GM12801 (cell line): ENCODE data around the gene CAVIN2.

ENCODE experiments used
- TF ChIP-seq, protein P1 (sequence below): IDR thresholded peaks from one replicate; pipeline ENCODE4 v1.5.1; 2011; ENCODE audit warnings: control low read depth; ENCODE audit not compliant: insufficient read length; ENCODE audit errors: extremely low read depth

Gene CAVIN2

DNA sequence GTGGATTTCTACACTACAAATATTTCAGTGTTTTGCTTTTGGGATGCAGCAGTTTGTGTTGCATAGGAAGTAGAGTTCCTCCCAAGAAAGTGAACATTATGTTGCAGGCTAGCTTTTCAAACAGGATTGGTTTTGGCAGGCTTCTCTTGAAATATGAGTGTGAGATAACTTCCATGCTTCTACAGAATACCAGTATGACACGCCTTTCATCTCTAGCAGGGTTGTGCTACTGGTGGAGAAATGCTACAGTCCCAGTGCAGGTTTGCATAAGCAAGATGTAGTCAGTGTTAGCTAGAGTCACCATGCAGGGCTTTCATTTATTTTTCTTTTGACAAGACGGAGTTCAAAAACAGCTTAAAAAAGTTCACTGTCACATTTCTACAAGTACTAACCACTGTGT lies 17.1 kb upstream of the CAVIN2 start:
- TF ChIP-seq, protein P1, sequence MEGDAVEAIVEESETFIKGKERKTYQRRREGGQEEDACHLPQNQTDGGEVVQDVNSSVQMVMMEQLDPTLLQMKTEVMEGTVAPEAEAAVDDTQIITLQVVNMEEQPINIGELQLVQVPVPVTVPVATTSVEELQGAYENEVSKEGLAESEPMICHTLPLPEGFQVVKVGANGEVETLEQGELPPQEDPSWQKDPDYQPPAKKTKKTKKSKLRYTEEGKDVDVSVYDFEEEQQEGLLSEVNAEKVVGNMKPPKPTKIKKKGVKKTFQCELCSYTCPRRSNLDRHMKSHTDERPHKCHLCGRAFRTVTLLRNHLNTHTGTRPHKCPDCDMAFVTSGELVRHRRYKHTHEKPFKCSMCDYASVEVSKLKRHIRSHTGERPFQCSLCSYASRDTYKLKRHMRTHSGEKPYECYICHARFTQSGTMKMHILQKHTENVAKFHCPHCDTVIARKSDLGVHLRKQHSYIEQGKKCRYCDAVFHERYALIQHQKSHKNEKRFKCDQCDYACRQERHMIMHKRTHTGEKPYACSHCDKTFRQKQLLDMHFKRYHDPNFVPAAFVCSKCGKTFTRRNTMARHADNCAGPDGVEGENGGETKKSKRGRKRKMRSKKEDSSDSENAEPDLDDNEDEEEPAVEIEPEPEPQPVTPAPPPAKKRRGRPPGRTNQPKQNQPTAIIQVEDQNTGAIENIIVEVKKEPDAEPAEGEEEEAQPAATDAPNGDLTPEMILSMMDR: no peak

DNA sequence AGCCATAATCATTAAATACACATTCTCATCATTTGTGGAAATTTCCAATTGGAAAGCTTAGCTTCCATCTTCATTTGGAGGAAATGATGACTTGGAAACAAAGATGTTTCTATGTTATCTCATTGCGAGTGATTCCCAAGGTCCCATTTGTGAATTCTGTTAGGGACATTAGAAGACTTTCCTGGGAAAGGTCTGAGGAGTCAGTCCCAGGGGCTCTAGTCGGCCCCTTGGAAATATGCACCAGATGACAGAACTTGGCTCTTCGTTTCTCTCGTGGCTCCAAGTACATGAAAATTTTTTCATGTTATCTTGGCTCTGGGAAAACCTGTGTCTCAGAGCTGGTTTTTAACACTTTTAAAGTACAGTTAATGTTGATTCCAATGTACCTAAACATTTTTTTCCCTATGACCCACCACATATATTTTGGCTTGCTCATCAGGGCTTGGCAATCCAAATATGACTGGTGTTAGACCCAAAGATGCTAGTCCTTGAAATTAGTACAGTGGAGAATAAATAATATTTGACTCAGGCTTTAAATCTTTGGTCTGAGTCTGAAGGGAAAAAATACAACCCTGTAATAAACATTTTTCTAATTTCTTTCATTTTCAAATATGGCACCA lies 15.4 kb upstream of the CAVIN2 start:
- TF ChIP-seq, protein P1: no peak

DNA sequence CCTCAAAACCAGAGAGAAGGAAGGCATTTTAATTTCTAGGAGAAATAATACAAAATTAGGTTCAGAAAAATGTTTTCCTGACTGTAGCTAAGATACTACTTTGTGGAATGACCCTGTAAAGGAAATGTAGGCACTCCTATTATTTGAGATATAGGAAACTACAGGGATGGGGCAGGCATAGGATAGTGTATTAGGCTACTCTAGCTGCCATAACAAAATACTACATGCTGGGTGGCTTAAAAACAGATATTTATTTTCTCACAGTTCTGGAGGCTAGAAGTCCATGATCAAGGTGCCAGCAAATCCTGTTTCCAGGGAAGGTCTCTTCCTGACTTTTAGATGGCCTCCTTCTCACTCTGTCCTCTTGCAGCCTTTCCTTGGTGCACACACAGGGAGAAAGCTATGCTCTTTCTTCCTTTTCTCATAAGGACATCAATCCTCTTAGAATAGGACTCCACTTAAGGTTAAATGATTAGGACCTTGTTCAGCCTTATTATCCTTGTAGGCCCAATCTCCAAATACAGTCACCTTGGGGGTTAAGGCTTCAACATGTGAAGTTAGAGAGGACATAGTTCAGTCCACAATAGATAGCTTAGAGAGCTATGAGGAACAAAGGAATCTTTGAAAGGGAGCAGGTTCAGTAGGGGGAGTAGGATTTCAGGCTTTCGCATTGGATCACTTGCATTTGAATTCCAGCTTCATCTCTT lies 14.0 kb upstream of the CAVIN2 start:
- TF ChIP-seq, protein P1: no peak

DNA sequence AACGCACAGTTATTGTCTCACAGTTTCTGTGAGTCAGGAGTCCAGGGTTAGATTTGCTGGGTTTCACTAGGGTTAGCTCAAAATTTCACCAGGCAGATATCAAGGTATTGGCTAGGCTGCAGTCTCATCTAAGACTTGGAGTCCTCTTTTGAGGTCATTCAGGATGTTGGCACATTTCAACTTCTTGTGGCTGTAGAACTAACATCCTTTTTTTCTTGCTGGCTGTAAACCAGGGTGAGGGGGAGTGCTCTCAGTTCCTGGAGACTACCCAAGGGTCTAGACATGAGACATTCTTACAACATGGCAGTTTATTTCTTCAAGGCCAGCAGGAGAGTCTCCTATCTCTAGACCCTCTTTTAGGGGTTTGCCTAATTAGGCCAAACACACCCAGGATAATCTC lies 12.8 kb upstream of the CAVIN2 start:
- TF ChIP-seq, protein P1: no peak

DNA sequence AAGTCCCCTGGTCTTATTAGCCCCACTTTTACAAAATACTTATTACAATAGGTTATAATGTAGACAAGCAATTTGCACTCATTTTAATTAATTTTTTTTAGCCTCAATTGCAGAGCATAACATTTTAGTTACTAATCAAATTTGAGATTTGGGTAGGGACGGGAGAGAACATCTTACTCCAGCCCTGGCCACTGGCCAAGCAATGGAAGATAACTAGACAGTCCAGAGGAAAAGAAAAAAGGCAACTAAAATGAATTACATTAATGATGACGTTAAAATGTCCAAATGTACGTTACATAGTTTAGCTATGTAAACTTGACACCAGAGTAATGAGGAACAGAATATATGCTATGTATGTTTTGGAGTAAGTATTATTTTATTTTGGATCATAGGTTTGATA lies 11.0 kb upstream of the CAVIN2 start:
- TF ChIP-seq, protein P1: no peak

DNA sequence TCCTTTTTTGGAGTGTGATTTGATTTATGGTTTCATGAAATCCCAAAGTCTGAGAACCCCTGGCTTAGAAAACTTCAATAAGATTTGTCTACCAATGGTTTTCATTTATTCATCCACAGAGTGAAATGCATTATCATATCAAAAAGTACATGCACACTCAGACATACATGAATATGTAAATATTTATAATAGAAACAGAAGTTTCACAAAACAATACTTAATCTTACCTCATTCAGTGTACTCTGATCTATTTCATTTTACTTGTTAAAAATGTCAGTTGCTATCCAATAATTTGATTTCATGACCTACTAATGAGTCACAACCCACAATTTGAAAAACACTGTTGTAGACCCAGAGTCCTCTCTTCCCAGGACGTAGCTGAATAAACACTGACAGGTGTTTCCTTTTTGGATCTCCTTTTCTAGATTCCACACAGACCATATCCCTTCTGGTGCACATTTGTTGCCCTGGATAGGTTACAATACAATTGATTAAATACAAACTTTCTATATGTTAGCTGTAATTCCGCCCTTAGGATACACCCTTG lies 10.4 kb upstream of the CAVIN2 start:
- TF ChIP-seq, protein P1: no peak

DNA sequence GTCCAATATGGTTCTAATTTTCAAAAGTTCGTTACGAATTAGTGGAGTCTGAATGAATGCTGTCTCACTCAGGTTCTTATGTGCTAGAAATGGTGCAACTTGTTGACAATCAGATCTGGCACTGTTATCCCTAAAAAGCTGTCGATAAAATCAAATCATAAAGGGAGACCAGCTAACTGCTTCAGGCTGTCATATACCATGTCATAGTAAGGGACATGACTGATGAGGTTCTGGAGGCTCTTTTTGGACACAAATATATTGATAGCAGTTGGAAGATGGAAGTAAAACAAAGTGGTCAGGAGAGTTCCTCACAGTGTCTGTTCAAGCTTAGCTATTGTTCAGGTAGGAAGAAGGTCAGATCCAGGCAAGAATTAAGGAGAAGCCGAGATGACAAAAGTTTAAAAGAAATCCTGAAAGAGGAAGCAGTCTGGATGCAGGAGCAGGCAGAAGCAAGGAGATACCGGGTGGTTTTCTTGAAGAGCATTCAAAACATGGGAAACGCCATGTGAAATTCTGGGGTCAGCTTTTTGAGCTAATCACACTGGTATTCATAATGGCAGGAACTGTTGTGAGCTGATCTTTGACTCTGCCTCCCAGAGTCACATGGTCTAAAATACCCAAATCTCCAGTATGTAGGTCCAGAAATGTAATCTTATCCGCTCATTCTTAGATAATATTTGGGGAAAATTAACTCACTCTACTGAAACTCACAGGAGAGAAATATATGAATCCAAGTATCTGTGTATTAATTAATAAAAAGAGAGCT lies 9.4 kb upstream of the CAVIN2 start:
- TF ChIP-seq, protein P1: no peak
